HG02588 (cell line): Measurements from ENCODE around the gene UBE3D.
"Not testable (repeated sequence)": the region's sequence is repeated elsewhere in the genome, so short reads cannot be mapped to it uniquely, and the experiment has no call there.

Experiments
- ATAC-seq: cut with Tn5 transposase; IDR thresholded peaks from one replicate; pipeline ENCODE4 v1.9.1; 2021; ENCODE audit warnings: mild to moderate bottlenecking, moderate library complexity; ENCODE audit not compliant: unreplicated experiment

Gene UBE3D

GRCh38 chr6:82877213-82878195, 188.1 kb downstream of the UBE3D start:
- no peak for ATAC-seq

- no peak for ATAC-seq
Observed at GRCh38 chr6:82875573-82876185, 190.0 kb downstream of the UBE3D start.

GRCh38 chr6:82874867-82875266, 190.8 kb downstream of the UBE3D start:
- ATAC-seq, result no peak

GRCh38 chr6:82872185-82872584, 193.5 kb downstream of the UBE3D start:
- no peak for ATAC-seq

- ATAC-seq, result no peak
Observed at GRCh38 chr6:82870582-82871172, 195.0 kb downstream of the UBE3D start.

GRCh38 chr6:82869493-82869892, 196.1 kb downstream of the UBE3D start:
- ATAC-seq, result no peak

- no peak for ATAC-seq
Observed at GRCh38 chr6:82867946-82868345, 197.7 kb downstream of the UBE3D start.

- no peak for ATAC-seq
Observed at GRCh38 chr6:82866446-82866845, 199.2 kb downstream of the UBE3D start.

- no peak for ATAC-seq
Observed at GRCh38 chr6:82865461-82865860, 200.2 kb downstream of the UBE3D start.

- no peak for ATAC-seq
Observed at GRCh38 chr6:82863781-82864180, 201.9 kb downstream of the UBE3D start.

- ATAC-seq, result no peak
Observed at GRCh38 chr6:82862543-82862942, 203.1 kb downstream of the UBE3D start.

GRCh38 chr6:82861121-82861520, 204.5 kb downstream of the UBE3D start:
- ATAC-seq, result no peak

- ATAC-seq, result not testable (repeated sequence)
Observed at GRCh38 chr6:82856077-82856476, 209.6 kb downstream of the UBE3D start.

GRCh38 chr6:82852904-82853303, 212.7 kb downstream of the UBE3D start:
- ATAC-seq, result not testable (repeated sequence)

GRCh38 chr6:82843291-82843885, 222.3 kb downstream of the UBE3D start:
- ATAC-seq, result no peak

GRCh38 chr6:82842721-82843120, 222.9 kb downstream of the UBE3D start:
- ATAC-seq, result no peak
